Measurements from ENCODE around the gene CES1. TPM values are rescaled to one million over a fixed set of nuclear protein-coding genes. Genes with fewer than 3 reads are reported as not detected.
"Not testable (repeated sequence)": the region's sequence is repeated elsewhere in the genome, so short reads cannot be mapped to it uniquely, and the experiment has no call there.

Gene CES1
- total and polyA plus RNA-seq, 10 of the 15 experiments (the other 5 are each of a cell fraction or from before 2014, with no cell fraction given): 0.08 to 0.69 (median 0.27) TPM; not detected in 6

DNA sequence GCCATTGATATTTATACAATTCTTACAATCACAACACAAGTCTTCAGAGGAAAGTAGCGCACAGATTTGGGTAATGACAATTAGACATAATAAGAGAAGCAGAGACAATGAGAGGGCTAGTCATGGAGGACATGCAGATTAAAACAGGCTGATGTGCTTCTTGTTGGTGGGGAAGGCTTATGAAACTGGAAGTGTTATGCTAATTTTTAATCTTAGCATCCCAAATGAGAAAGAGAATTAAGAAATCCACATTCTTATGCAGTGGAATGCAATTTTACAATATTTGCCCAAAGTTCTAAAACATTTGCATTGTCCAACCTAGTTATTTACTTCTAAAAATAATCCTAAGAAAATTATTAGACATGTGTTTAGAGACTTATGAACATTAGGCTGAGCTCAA is 24.6 kb downstream of the CES1 start:
- POLR2A ChIA-PET: not testable (repeated sequence)

GRCh38 chr16:55805104-55805503 is 27.8 kb downstream of the CES1 start:
- H3K4me3 ChIP-seq; H3K4me2 ChIP-seq (ENCODE audit: control insufficient read depth, insufficient read depth); H3K27ac ChIP-seq (ENCODE audit: control insufficient read depth, insufficient read depth); H2AFZ ChIP-seq (ENCODE audit: control insufficient read depth, low read depth, low read length); CTCF ChIA-PET; FAIRE-seq; H3K9ac ChIP-seq (ENCODE audit: control insufficient read depth, insufficient read depth, low read length); H4K20me1 ChIP-seq (ENCODE audit: control insufficient read depth, insufficient read depth); ATAC-seq; H3K36me3 ChIP-seq (ENCODE audit: control insufficient read depth in 2 of 2, insufficient read depth in 2 of 2, low read length in 1 of 2); SMC1A ChIA-PET (ENCODE audit: uncharacterized antibody, unreplicated experiment); H3K4me1 ChIP-seq (ENCODE audit: control insufficient read depth, insufficient read depth, low read length); H3K79me2 ChIP-seq (ENCODE audit: control insufficient read depth, insufficient read depth, low read length); H3K27me3 ChIP-seq (replicated peaks in 1 of 2; ENCODE audit: control insufficient read depth in 2 of 2, insufficient read depth in 2 of 2, low read length in 1 of 2); in situ Hi-C loops (cut with MboI); H3K9me3 ChIP-seq (replicated peaks; ENCODE audit: control insufficient read depth, insufficient read depth, low read length); DNase-seq (ENCODE audit: low read depth, low spot score); BruUV-seq (replicated peaks); POLR2A ChIA-PET; intact Hi-C loops (cut with micrococcal nuclease; ENCODE audit: unreplicated experiment); RAD21 ChIA-PET (ENCODE audit: unreplicated experiment): not testable (repeated sequence)
- WGBS (ENCODE audit: insufficient coverage, insufficient replicate concordance, low lambda C conversion rate, missing lambda C conversion rate): no CpG with 5 or more reads among the region's 6 CpGs

More for the DNA sequence above, 24.6 kb downstream of the CES1 start:
- CTCF ChIA-PET; SMC1A ChIA-PET (ENCODE audit: uncharacterized antibody, unreplicated experiment); in situ Hi-C loops (cut with MboI); DNase-seq (ENCODE audit: low read depth, low spot score); H4K20me1 ChIP-seq (ENCODE audit: control insufficient read depth, insufficient read depth); H3K27me3 ChIP-seq (replicated peaks in 1 of 2; ENCODE audit: control insufficient read depth in 2 of 2, insufficient read depth in 2 of 2, low read length in 1 of 2); H3K4me3 ChIP-seq; ATAC-seq; RAD21 ChIA-PET (ENCODE audit: unreplicated experiment); intact Hi-C loops (cut with micrococcal nuclease; ENCODE audit: unreplicated experiment); H3K36me3 ChIP-seq (ENCODE audit: control insufficient read depth in 2 of 2, insufficient read depth in 2 of 2, low read length in 1 of 2); H3K27ac ChIP-seq (ENCODE audit: control insufficient read depth, insufficient read depth); H3K9ac ChIP-seq (ENCODE audit: control insufficient read depth, insufficient read depth, low read length); BruUV-seq (replicated peaks); H3K79me2 ChIP-seq (ENCODE audit: control insufficient read depth, insufficient read depth, low read length); FAIRE-seq; H3K4me1 ChIP-seq (ENCODE audit: control insufficient read depth, insufficient read depth, low read length); H3K9me3 ChIP-seq (replicated peaks; ENCODE audit: control insufficient read depth, insufficient read depth, low read length); H3K4me2 ChIP-seq (ENCODE audit: control insufficient read depth, insufficient read depth); H2AFZ ChIP-seq (ENCODE audit: control insufficient read depth, low read depth, low read length): not testable (repeated sequence)
- WGBS (ENCODE audit: insufficient coverage, insufficient replicate concordance, low lambda C conversion rate, missing lambda C conversion rate): no CpG with 5 or more reads among the region's 1 CpG

DNA sequence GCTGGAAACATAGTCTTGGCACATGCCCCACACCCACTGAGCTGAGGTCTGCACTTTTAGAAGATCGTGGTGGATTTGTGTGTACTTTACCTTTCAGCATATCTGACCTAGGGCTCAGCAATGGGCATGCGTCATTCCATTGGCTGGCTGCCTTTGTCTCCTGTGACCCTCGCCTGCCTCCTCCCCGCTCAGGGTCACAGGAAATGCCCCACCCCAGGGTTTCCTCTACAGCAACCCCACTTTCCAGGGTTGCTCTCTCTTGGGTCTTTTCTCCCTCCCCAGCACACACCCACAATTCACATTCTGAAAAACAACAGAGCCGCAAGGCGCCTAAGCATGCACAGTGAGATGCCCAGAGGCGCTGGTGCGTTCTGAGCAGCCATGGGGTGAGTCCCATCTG is 29.2 kb downstream of the CES1 start:
- CTCF ChIA-PET; H3K9me3 ChIP-seq (replicated peaks; ENCODE audit: control insufficient read depth, insufficient read depth, low read length); H3K4me1 ChIP-seq (ENCODE audit: control insufficient read depth, insufficient read depth, low read length); H4K20me1 ChIP-seq (ENCODE audit: control insufficient read depth, insufficient read depth); ATAC-seq; H3K4me2 ChIP-seq (ENCODE audit: control insufficient read depth, insufficient read depth); H3K79me2 ChIP-seq (ENCODE audit: control insufficient read depth, insufficient read depth, low read length); POLR2A ChIA-PET; H3K36me3 ChIP-seq (ENCODE audit: control insufficient read depth in 2 of 2, insufficient read depth in 2 of 2, low read length in 1 of 2); H3K4me3 ChIP-seq; H3K27ac ChIP-seq (ENCODE audit: control insufficient read depth, insufficient read depth); BruUV-seq (replicated peaks); H3K9ac ChIP-seq (ENCODE audit: control insufficient read depth, insufficient read depth, low read length); H3K27me3 ChIP-seq (replicated peaks in 1 of 2; ENCODE audit: control insufficient read depth in 2 of 2, insufficient read depth in 2 of 2, low read length in 1 of 2); FAIRE-seq; RAD21 ChIA-PET (ENCODE audit: unreplicated experiment); DNase-seq (ENCODE audit: low read depth, low spot score); intact Hi-C loops (cut with micrococcal nuclease; ENCODE audit: unreplicated experiment); SMC1A ChIA-PET (ENCODE audit: uncharacterized antibody, unreplicated experiment); in situ Hi-C loops (cut with MboI); H2AFZ ChIP-seq (ENCODE audit: control insufficient read depth, low read depth, low read length): not testable (repeated sequence)
- WGBS (ENCODE audit: insufficient coverage, insufficient replicate concordance, low lambda C conversion rate, missing lambda C conversion rate): no CpG with 5 or more reads among the region's 8 CpGs

DNA sequence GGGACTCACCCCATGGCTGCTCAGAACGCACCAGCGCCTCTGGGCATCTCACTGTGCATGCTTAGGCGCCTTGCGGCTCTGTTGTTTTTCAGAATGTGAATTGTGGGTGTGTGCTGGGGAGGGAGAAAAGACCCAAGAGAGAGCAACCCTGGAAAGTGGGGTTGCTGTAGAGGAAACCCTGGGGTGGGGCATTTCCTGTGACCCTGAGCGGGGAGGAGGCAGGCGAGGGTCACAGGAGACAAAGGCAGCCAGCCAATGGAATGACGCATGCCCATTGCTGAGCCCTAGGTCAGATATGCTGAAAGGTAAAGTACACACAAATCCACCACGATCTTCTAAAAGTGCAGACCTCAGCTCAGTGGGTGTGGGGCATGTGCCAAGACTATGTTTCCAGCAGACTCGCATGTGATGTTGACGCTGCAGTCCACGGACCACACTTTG is 39.9 kb downstream of the CES1 start:
- H3K4me2 ChIP-seq (ENCODE audit: control insufficient read depth, insufficient read depth); in situ Hi-C loops (cut with MboI); SMC1A ChIA-PET (ENCODE audit: uncharacterized antibody, unreplicated experiment); H3K36me3 ChIP-seq (ENCODE audit: control insufficient read depth in 2 of 2, insufficient read depth in 2 of 2, low read length in 1 of 2); H2AFZ ChIP-seq (ENCODE audit: control insufficient read depth, low read depth, low read length); DNase-seq (ENCODE audit: low read depth, low spot score); H3K79me2 ChIP-seq (ENCODE audit: control insufficient read depth, insufficient read depth, low read length); CTCF ChIA-PET; H4K20me1 ChIP-seq (ENCODE audit: control insufficient read depth, insufficient read depth); H3K9ac ChIP-seq (ENCODE audit: control insufficient read depth, insufficient read depth, low read length); H3K9me3 ChIP-seq (replicated peaks; ENCODE audit: control insufficient read depth, insufficient read depth, low read length); intact Hi-C loops (cut with micrococcal nuclease; ENCODE audit: unreplicated experiment); RAD21 ChIA-PET (ENCODE audit: unreplicated experiment); H3K27ac ChIP-seq (ENCODE audit: control insufficient read depth, insufficient read depth); H3K4me3 ChIP-seq; POLR2A ChIA-PET; H3K4me1 ChIP-seq (ENCODE audit: control insufficient read depth, insufficient read depth, low read length); H3K27me3 ChIP-seq (replicated peaks in 1 of 2; ENCODE audit: control insufficient read depth in 2 of 2, insufficient read depth in 2 of 2, low read length in 1 of 2); FAIRE-seq; ATAC-seq; BruUV-seq (replicated peaks): not testable (repeated sequence)
- no CpG with 5 or more reads among the region's 11 CpGs for WGBS (ENCODE audit: insufficient coverage, insufficient replicate concordance, low lambda C conversion rate, missing lambda C conversion rate)
